GM23248 (cell line): ENCODE measurements around the gene BRI3BP.
"Not testable (repeated sequence)": the region's sequence is repeated elsewhere in the genome, so short reads cannot be mapped to it uniquely, and the experiment has no call there.

Source experiments
- EZH2 ChIP-seq: fragments of 200-600 bp; sonication (generic); IDR thresholded peaks from 2 replicates; pipeline ENCODE4 v1.6.1; 2018; ENCODE audit warnings: antibody characterized with exemption, mild to moderate bottlenecking; ENCODE audit not compliant: insufficient read depth, poor library complexity, severe bottlenecking
- EZH2phosphoT487 ChIP-seq: fragments of 200-600 bp; sonication (generic); IDR thresholded peaks from 2 replicates; pipeline ENCODE4 v1.6.1; 2018; ENCODE audit warnings: antibody characterized with exemption, moderate library complexity, mild to moderate bottlenecking, low read depth; ENCODE audit not compliant: insufficient read depth

DNA sequence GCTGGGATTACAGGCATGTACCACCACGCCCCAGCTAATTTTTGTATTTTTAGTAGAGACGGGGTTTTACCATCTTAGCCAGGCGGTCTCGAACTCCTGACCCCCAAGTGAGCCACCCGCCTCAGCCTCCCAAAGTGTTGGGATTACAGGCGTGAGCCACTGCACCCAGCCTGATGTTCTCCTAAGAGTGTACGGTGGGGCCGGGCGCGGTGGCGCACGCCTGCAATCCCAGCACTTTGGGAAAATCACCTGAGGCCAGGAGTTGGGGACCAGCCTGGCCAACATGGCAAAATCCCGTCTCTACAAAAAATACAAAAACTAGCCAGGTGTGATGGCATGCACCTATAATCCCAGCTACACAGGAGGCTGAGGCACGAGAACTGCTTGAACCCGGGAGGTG lies 6.6 kb upstream of the BRI3BP start:
- not testable (repeated sequence) for TF ChIP-seq EZH2, EZH2phosphoT487
